RWPE2 (cell line): ENCODE measurements around the gene CDKL4.

Experiments used
- ATAC-seq: fragments of 200-7000 bp; cut with Tn5 transposase; 3 replicates; pipeline ENCODE4 v1.9.1; 2021; ENCODE audit warnings: low read depth
- DNase-seq: peaks from one replicate; pipeline ENCODE4 v3.0.0-alpha.2; 2020; ENCODE audit warnings: low spot score
- H3K27ac ChIP-seq: fragments of 450-650 bp; 2 replicates; pipeline ENCODE4 v1.5.1; 2017; ENCODE audit warnings: mild to moderate bottlenecking; ENCODE audit not compliant: poor library complexity, severe bottlenecking
- H3K27me3 ChIP-seq: fragments of 250-450 bp; sonication (Bioruptor Pico); 2 replicates; pipeline ENCODE4 v1.5.1; 2021; ENCODE audit warnings: mild to moderate bottlenecking, moderate library complexity; ENCODE audit not compliant: insufficient read depth, poor library complexity, severe bottlenecking
- H3K36me3 ChIP-seq: fragments of 250-450 bp; sonication (Bioruptor Pico); 2 replicates; pipeline ENCODE4 v1.5.1; 2020; ENCODE audit warnings: low read depth, mild to moderate bottlenecking, moderate library complexity
- H3K4me1 ChIP-seq: fragments of 250-450 bp; sonication (Bioruptor Pico); 2 replicates; pipeline ENCODE4 v1.5.1; 2021; ENCODE audit warnings: mild to moderate bottlenecking, moderate library complexity; ENCODE audit not compliant: insufficient read depth, poor library complexity, severe bottlenecking
- H3K4me3 ChIP-seq: fragments of 250-450 bp; sonication (Bioruptor Pico); 2 replicates; pipeline ENCODE4 v1.5.1; 2021; ENCODE audit warnings: mild to moderate bottlenecking, moderate library complexity; ENCODE audit not compliant: severe bottlenecking
- H3K9me3 ChIP-seq: fragments of 250-450 bp; sonication (Bioruptor Pico); 2 replicates; pipeline ENCODE4 v1.5.1; 2021; ENCODE audit warnings: mild to moderate bottlenecking, moderate library complexity; ENCODE audit not compliant: severe bottlenecking
- CTCF ChIP-seq: fragments of 450-650 bp; IDR thresholded peaks from one replicate; pipeline ENCODE4 v1.5.1; 2017; ENCODE audit warnings: mild to moderate bottlenecking, moderate library complexity; ENCODE audit not compliant: poor library complexity, severe bottlenecking

The CDKL4 gene

GRCh38 chr2:39164089-39164488, 79.7 kb downstream of the CDKL4 start:
- H3K27ac ChIP-seq = no peak overlapping the region
- no peaks in the 10 kb centered on the region for H3K4me1 ChIP-seq
- DNase-seq = no peak
- no peaks in the 10 kb centered on the region for H3K27me3 ChIP-seq
- TF ChIP-seq CTCF = no peak
- H3K36me3 ChIP-seq = no peaks in the 10 kb centered on the region
- ATAC-seq = no peak
- H3K9me3 ChIP-seq = no peaks in the 10 kb centered on the region
- H3K4me3 ChIP-seq = no peak overlapping the region

GRCh38 chr2:39160982-39161381, 82.8 kb downstream of the CDKL4 start:
- no peaks in the 10 kb centered on the region for H3K9me3 ChIP-seq
- no peak overlapping the region for H3K27ac ChIP-seq
- ATAC-seq (no peak), DNase-seq (no peak)
- no peak overlapping the region for H3K4me3 ChIP-seq
- H3K27me3 ChIP-seq = no peaks in the 10 kb centered on the region
- no peak for TF ChIP-seq CTCF
- H3K4me1 ChIP-seq = no peaks in the 10 kb centered on the region
- H3K36me3 ChIP-seq = no peaks in the 10 kb centered on the region

GRCh38 chr2:39159283-39159682, 84.5 kb downstream of the CDKL4 start:
- no peaks in the 10 kb centered on the region for H3K36me3 ChIP-seq
- no peak for DNase-seq
- TF ChIP-seq CTCF = no peak
- H3K9me3 ChIP-seq = no peaks in the 10 kb centered on the region
- no peaks in the 10 kb centered on the region for H3K4me1 ChIP-seq
- no peak for ATAC-seq
- H3K4me3 ChIP-seq = no peak overlapping the region
- H3K27me3 ChIP-seq = no peaks in the 10 kb centered on the region
- H3K27ac ChIP-seq = no peak overlapping the region

- Histone ChIP-seq H3K9me3 (no peaks in the 10 kb centered on the region), H3K4me1 (no peaks in the 10 kb centered on the region), H3K4me3 (no peak overlapping the region), H3K27me3 (no peaks in the 10 kb centered on the region), H3K36me3 (no peaks in the 10 kb centered on the region), H3K27ac (no peak overlapping the region)
- DNase-seq (no peak), ATAC-seq (no peak)
- TF ChIP-seq CTCF = no peak
Measured at GRCh38 chr2:39158351-39158750, 85.4 kb downstream of the CDKL4 start.

GRCh38 chr2:39156846-39157245, 86.9 kb downstream of the CDKL4 start:
- no peaks in the 10 kb centered on the region for H3K36me3 ChIP-seq
- DNase-seq (no peak), ATAC-seq (no peak)
- H3K4me1 ChIP-seq = no peaks in the 10 kb centered on the region
- no peak overlapping the region for H3K27ac ChIP-seq
- H3K27me3 ChIP-seq = no peaks in the 10 kb centered on the region
- H3K9me3 ChIP-seq = no peaks in the 10 kb centered on the region
- H3K4me3 ChIP-seq = no peak overlapping the region
- TF ChIP-seq CTCF = no peak
